ENCODE measurements around the gene SNAPC2. TPM values are rescaled to one million over a fixed set of nuclear protein-coding genes. Genes with fewer than 3 reads are reported as not detected.

Gene SNAPC2
- total and polyA plus RNA-seq, 2 of the 13 experiments (the other 11 are each of a cell fraction or from before 2014, with no cell fraction given): 10.2 to 12.7 TPM

- H3K9me3 ChIP-seq (ENCODE audit: low read length): no peaks in the 10 kb centered on the region
- intact Hi-C loops (cut with micrococcal nuclease; ENCODE audit: unreplicated experiment): loop anchor here (10.0 kb wide), 1 partner anchor 1143 kb away; the partner anchor contains the start of genes GPR108 and TRIP10
- FAIRE-seq: no peak
- H3K27me3 ChIP-seq (ENCODE audit: control insufficient read depth in 1 of 2, insufficient read depth in 2 of 2, low read length in 2 of 2): peaks cover 0 to 4% of the 10 kb centered on the region in 2 experiments; a peak in 2 of 5 replicates
- no peaks in the 10 kb centered on the region for H3K79me2 ChIP-seq (ENCODE audit: insufficient read depth, low read length)
- no peak overlapping the region for H3K9ac ChIP-seq (ENCODE audit: insufficient read depth, low read depth, low read length)
- H3K4me2 ChIP-seq (ENCODE audit: low read depth, low read length): no peak overlapping the region
- no peaks in the 10 kb centered on the region for H3K36me3 ChIP-seq (replicated peaks in 1 of 2; ENCODE audit: control insufficient read depth in 1 of 2, insufficient read depth in 2 of 2, low read length in 2 of 2)
- H3K4me3 ChIP-seq (replicated peaks in 1 of 3; ENCODE audit: insufficient read depth in 1 of 3, low read depth in 2 of 3, low read length in 3 of 3): no peak overlapping the region
- DNase-seq (ENCODE audit: low spot score): no peak
- no peaks in the 10 kb centered on the region for H4K20me1 ChIP-seq (ENCODE audit: insufficient read depth, low read length)
- 55% methylated on average over 6 of the region's 6 CpGs for WGBS (ENCODE audit: low lambda C conversion rate)
- in situ Hi-C loops (cut with HindIII; ENCODE audit: extremely low pct_ligation_motif_present, low pct_unique_long_range_greater_than_20kb): no loop called here
- no peak overlapping the region for H2AFZ ChIP-seq (ENCODE audit: low read length)
- no TSS peak for BruUV-seq (replicated peaks)
- peaks cover 39% of the 10 kb centered on the region for H3K4me1 ChIP-seq (ENCODE audit: insufficient read depth, low read length)
- TF ChIP-seq ZNF770 (CRISPR knock-in tag; IDR thresholded peaks at IDR 0.05): 0 out of 2 replicates have a peak, but pooled peaks have one; percentile 41
- TF ChIP-seq ZFP36L1 (CRISPR knock-in tag; IDR thresholded peaks at IDR 0.05): no peak
- POLR2A ChIA-PET: no interaction called here
- CTCF ChIA-PET (ENCODE audit: low intra/inter-chr PET ratio, low total read pairs): no interaction called here
- no peak overlapping the region for H3K27ac ChIP-seq (ENCODE audit: extremely low read length, insufficient read depth, low read length)
- ATAC-seq: no peak
Measured at GRCh38 chr19:7877249-7877836, 42.8 kb upstream of the SNAPC2 start.

GRCh38 chr19:7879111-7879807 is 40.9 kb upstream of the SNAPC2 start:
- H2AFZ ChIP-seq (ENCODE audit: low read length): peak overlapping the region; percentile 27
- H3K4me1 ChIP-seq (ENCODE audit: insufficient read depth, low read length): peaks cover 30% of the 10 kb centered on the region
- peak; percentile 66 for ATAC-seq
- no peaks in the 10 kb centered on the region for H3K79me2 ChIP-seq (ENCODE audit: insufficient read depth, low read length)
- CTCF ChIA-PET (ENCODE audit: low intra/inter-chr PET ratio, low total read pairs): no interaction called here
- H3K27me3 ChIP-seq (ENCODE audit: control insufficient read depth in 1 of 2, insufficient read depth in 2 of 2, low read length in 2 of 2): peaks cover 0 to 4% of the 10 kb centered on the region in 2 experiments; a peak in 2 of 5 replicates
- POLR2A ChIA-PET: interaction anchor here (1.0 to 1.7 kb wide), 5 partner anchors 8 to 18 kb away, joined by 3 to 5 read pairs (median 3); partner anchors contain the start of gene LRRC8E
- no peak for DNase-seq (ENCODE audit: low spot score)
- H3K9me3 ChIP-seq (ENCODE audit: low read length): no peaks in the 10 kb centered on the region
- H3K9ac ChIP-seq (ENCODE audit: insufficient read depth, low read depth, low read length): 0 out of 2 replicates have a peak overlapping the region, but pooled peaks have one; percentile 39
- H3K27ac ChIP-seq (ENCODE audit: extremely low read length, insufficient read depth, low read length): no peak overlapping the region
- H3K36me3 ChIP-seq (replicated peaks in 1 of 2; ENCODE audit: control insufficient read depth in 1 of 2, insufficient read depth in 2 of 2, low read length in 2 of 2): no peaks in the 10 kb centered on the region
- peak overlapping the region; percentile 50 for H3K4me2 ChIP-seq (ENCODE audit: low read depth, low read length)
- H4K20me1 ChIP-seq (ENCODE audit: insufficient read depth, low read length): no peaks in the 10 kb centered on the region
- H3K4me3 ChIP-seq (replicated peaks in 1 of 3; ENCODE audit: insufficient read depth in 1 of 3, low read depth in 2 of 3, low read length in 3 of 3): peak overlapping the region in 1 of 3 experiments; percentile 43; a peak in 1 of 6 replicates
- intact Hi-C loops (cut with micrococcal nuclease; ENCODE audit: unreplicated experiment) (loop anchor here (10.0 kb wide), 1 partner anchor 1144 kb away; the partner anchor contains the start of genes GPR108 and TRIP10), in situ Hi-C loops (cut with HindIII; ENCODE audit: extremely low pct_ligation_motif_present, low pct_unique_long_range_greater_than_20kb) (no loop called here)
- 13% methylated on average over 3 of the region's 18 CpGs for WGBS (ENCODE audit: low lambda C conversion rate)
- no peak for FAIRE-seq
- BruUV-seq (replicated peaks): no TSS peak
- TF ChIP-seq FOXA1 (IDR thresholded peaks at IDR 0.05): no peak
- TF ChIP-seq FOXA1 (CRISPR knock-in tag; IDR thresholded peaks at IDR 0.05): no peak
- no peak for TF ChIP-seq TEF (CRISPR knock-in tag; IDR thresholded peaks at IDR 0.05)
- no peak for TF ChIP-seq ZBTB34 (CRISPR knock-in tag; IDR thresholded peaks at IDR 0.05)
- 0 out of 2 replicates have a peak, but pooled peaks have one; percentile 57 for TF ChIP-seq BCL3 (CRISPR knock-in tag; IDR thresholded peaks at IDR 0.05)
- TF ChIP-seq CTCF (CRISPR knock-in tag; IDR thresholded peaks at IDR 0.05): peak; percentile 13; the same call in 1 of the 2 replicates
